Measurements from ENCODE around the gene MAGI3. TPM values are rescaled to one million over a fixed set of nuclear protein-coding genes. Genes with fewer than 3 reads are reported as not detected.
A peak's percentile ranks its signal among the peaks of the same experiment; 100 is the strongest.
"Not testable (repeated sequence)": the region's sequence is repeated elsewhere in the genome, so short reads cannot be mapped to it uniquely, and the experiment has no call there.

MAGI3 gene
- total RNA-seq, 1 donor = 7.3 TPM

GRCh38 chr1:113587475-113587874 lies 197.2 kb downstream of the MAGI3 start:
- H3K4me3 ChIP-seq (ENCODE audit: low read depth, low read length) = no peak overlapping the region
- TF ChIP-seq CTCF (IDR thresholded peaks at IDR 0.05; ENCODE audit: insufficient read depth, low read depth, low read length) = no peak
- DNase-seq (ENCODE audit: low read depth) = no peak

DNA sequence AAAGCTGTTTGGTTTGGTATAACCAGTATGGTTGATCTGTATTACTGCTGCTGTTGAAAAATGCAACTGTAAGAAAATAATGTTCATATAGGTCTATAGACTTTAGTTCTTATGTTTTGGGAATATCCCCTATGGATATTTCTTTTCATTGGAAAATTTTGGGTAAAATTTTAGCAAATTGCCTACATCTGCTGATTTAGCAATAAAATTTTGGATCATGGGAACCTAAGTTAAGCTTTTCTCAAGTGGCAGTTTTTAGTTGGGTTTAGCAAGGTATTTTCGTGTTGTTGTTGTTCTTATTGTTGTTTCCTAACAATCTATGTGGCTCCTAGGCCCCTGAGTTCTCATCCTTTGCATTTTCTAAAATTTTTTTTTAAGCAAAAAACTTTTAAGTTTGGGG lies 201.9 kb downstream of the MAGI3 start:
- no peak for TF ChIP-seq CTCF (IDR thresholded peaks at IDR 0.05; ENCODE audit: insufficient read depth, low read depth, low read length)

DNA sequence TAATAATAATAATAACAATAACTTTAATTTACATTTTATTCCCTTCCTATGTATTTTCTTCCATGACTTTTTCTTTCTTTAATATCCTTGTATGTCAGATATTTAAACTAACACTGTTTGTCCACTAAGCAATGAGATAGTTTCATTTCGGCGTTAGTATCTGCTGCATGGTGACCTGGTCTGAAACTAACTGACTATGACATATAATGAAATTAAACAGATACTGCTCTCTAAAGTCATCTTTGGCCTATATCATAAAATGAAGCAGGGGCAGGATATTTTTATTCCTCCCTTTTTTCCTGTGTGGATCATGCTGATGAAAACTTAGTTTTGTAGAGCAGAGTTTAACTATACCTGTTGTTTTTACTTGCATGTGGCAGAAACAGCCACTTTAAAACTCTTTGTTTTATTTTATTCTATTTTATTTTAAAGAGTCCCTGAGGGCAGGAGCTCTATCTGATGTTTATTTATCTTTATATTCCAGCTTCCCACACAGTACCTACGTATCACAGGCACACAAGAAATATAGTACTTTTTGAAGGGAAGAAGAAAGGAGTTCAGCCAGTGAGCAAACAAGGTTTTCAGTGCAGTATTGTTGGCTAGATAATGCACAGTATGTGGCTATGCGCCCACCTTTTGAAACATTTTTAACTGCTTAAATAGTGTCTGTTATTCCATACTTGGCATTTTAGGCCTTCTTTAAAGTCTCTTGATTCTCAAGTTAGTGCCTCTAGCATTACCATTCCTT lies 203.4 kb downstream of the MAGI3 start:
- no peak for TF ChIP-seq CTCF (IDR thresholded peaks at IDR 0.05; ENCODE audit: insufficient read depth, low read depth, low read length)
- DNase-seq (ENCODE audit: low read depth) = peak; percentile 18
- no peak overlapping the region for H3K4me3 ChIP-seq (ENCODE audit: low read depth, low read length)

More for the DNA sequence above, 201.9 kb downstream of the MAGI3 start:
- DNase-seq (ENCODE audit: low read depth) = no peak
- no peak overlapping the region for H3K4me3 ChIP-seq (ENCODE audit: low read depth, low read length)

GRCh38 chr1:113604466-113604865 lies 214.2 kb downstream of the MAGI3 start:
- not testable (repeated sequence) for DNase-seq (ENCODE audit: low read depth); H3K4me3 ChIP-seq (ENCODE audit: low read depth, low read length)

DNA sequence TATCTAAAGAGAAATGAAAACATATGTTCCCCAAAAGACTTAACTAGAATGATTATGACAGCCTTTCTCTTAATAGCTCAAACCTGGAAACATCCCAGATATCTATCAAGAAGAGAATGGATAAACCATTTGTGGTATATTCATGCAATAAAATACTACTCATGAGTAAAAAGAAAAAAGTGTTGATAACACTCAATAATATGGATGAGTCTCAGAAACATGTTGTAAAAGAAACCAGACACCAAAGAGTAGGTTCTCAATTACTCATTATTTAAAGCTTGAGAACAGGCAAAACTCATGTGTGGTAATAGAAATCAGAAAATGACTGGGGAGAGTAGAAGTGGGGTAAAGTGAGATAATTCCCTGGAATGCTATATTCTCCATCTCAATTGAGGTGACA lies 214.8 kb downstream of the MAGI3 start:
- no peak overlapping the region for H3K4me3 ChIP-seq (ENCODE audit: low read depth, low read length)
- TF ChIP-seq CTCF (IDR thresholded peaks at IDR 0.05; ENCODE audit: insufficient read depth, low read depth, low read length) = no peak
- no peak for DNase-seq (ENCODE audit: low read depth)

GRCh38 chr1:113608399-113608798 lies 218.1 kb downstream of the MAGI3 start:
- DNase-seq (ENCODE audit: low read depth) = no peak
- no peak for TF ChIP-seq CTCF (IDR thresholded peaks at IDR 0.05; ENCODE audit: insufficient read depth, low read depth, low read length)
- no peak overlapping the region for H3K4me3 ChIP-seq (ENCODE audit: low read depth, low read length)

DNA sequence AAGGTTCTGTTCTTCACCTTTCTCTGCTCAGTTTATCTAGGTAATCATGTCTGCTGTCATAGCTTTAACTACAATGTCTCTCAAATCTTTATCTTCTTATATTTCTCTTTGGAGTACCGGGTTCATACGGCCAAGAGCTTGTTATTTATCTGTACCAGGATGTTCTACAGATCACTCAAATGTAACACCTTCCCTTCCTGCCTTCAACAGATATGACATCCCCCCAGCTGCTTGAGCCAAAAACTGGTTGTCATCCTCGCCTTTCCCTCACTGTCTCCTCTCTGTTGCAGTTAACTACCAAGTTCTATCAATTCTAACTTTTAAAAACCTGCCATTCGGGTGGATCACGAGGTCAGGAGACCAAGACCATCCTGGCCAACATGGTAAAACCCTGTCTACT lies 220.1 kb downstream of the MAGI3 start:
- no peak for DNase-seq (ENCODE audit: low read depth)
- TF ChIP-seq CTCF (IDR thresholded peaks at IDR 0.05; ENCODE audit: insufficient read depth, low read depth, low read length) = no peak
- no peak overlapping the region for H3K4me3 ChIP-seq (ENCODE audit: low read depth, low read length)
